Head of caudate nucleus (tissue), 42 donors: ENCODE measurements around the gene MAPK11.
"Not testable (repeated sequence)": the region's sequence is repeated elsewhere in the genome, so short reads cannot be mapped to it uniquely, and the experiment has no call there.

ENCODE experiments used
- DNase-seq, 42 donors: peaks; one replicate each; pipeline versions ENCODE4 v3.0.0 to v3.0.0-alpha.2; 2020 to 2021; ENCODE audit warnings: mixed read lengths in 7 of 42
- intact Hi-C: fragments of 100-400 bp; cut with DNase I; formaldehyde crosslinking; loops from one replicate; pipeline ENCODE4 v1.15.0; 2022

MAPK11 gene

GRCh38 chr22:50281384-50281760 is 11.2 kb upstream of the MAPK11 start:
- intact Hi-C loops, result no loop called here
- DNase-seq, result no peak

GRCh38 chr22:50280708-50281383 is 10.7 kb upstream of the MAPK11 start:
- intact Hi-C loops, result no loop called here

GRCh38 chr22:50280022-50280707 is 10.0 kb upstream of the MAPK11 start:
- DNase-seq, result no peak
- intact Hi-C loops, result no loop called here

More at GRCh38 chr22:50280708-50281383, 10.7 kb upstream of the MAPK11 start:
- no peak for DNase-seq

GRCh38 chr22:50278956-50279619 is 8.9 kb upstream of the MAPK11 start:
- intact Hi-C loops, result loop anchor here (5.0 kb wide), 1 partner anchor 48 kb away; the partner anchor contains the start of gene DENND6B
- no peak for DNase-seq

- no peak for DNase-seq
- intact Hi-C loops, result loop anchor here (5.0 kb wide), 1 partner anchor 49 kb away; the partner anchor contains the start of gene DENND6B
These were observed 8.3 kb upstream of the MAPK11 start for GRCh38 chr22:50278461-50278860.

GRCh38 chr22:50277761-50278160 is 7.6 kb upstream of the MAPK11 start:
- no peak for DNase-seq
- intact Hi-C loops, result loop anchor here (5.0 kb wide), 1 partner anchor 50 kb away; the partner anchor contains the start of gene DENND6B

- peak; percentile 56 to 92 (median 80) for DNase-seq
- intact Hi-C loops, result loop anchor here (5.0 kb wide), 1 partner anchor 51 kb away; the partner anchor contains the start of gene DENND6B
These were observed 6.0 kb upstream of the MAPK11 start for GRCh38 chr22:50276143-50276542.

- intact Hi-C loops, result loop anchor here (5.0 kb wide), 1 partner anchor 52 kb away; the partner anchor contains the start of gene DENND6B
- DNase-seq, result no peak
These were observed 5.2 kb upstream of the MAPK11 start for GRCh38 chr22:50275181-50276055.

- intact Hi-C loops, result loop anchor here (5.0 kb wide), 1 partner anchor 53 kb away; the partner anchor contains the start of gene DENND6B
- no peak for DNase-seq
These were observed 4.6 kb upstream of the MAPK11 start for GRCh38 chr22:50274771-50275170.

- intact Hi-C loops, result no loop called here
- DNase-seq, result peak in 38 of 42 donors; percentile 43 to 83 (median 63)
These were observed 4.1 kb upstream of the MAPK11 start for GRCh38 chr22:50274311-50274710.

- DNase-seq, intact Hi-C loops: not testable (repeated sequence)
These were observed 3.6 kb upstream of the MAPK11 start for GRCh38 chr22:50273781-50274180.

- intact Hi-C loops, DNase-seq: not testable (repeated sequence)
These were observed 3.2 kb upstream of the MAPK11 start for GRCh38 chr22:50273352-50273751.

- no peak for DNase-seq
- intact Hi-C loops, result no loop called here
These were observed 2.0 kb upstream of the MAPK11 start for GRCh38 chr22:50272044-50272802.

- intact Hi-C loops, result no loop called here
- DNase-seq, result peak in 39 of 42 donors; percentile 40 to 84 (median 67)
These were observed 1.4 kb upstream of the MAPK11 start for GRCh38 chr22:50271519-50271970.

GRCh38 chr22:50270666-50271394 is 650 bp upstream of the MAPK11 start:
- peak in 21 of 42 donors; percentile 35 to 72 (median 49) for DNase-seq
- intact Hi-C loops, result no loop called here

GRCh38 chr22:50269573-50269969 is 609 bp downstream of the MAPK11 start:
- DNase-seq, result no peak
- intact Hi-C loops, result no loop called here

GRCh38 chr22:50268655-50269113 is 1.5 kb downstream of the MAPK11 start:
- DNase-seq, result peak in 13 of 42 donors; percentile 32 to 65 (median 54)
- intact Hi-C loops, result no loop called here
